Tibial nerve (tissue), 4 donors: ENCODE measurements around the gene RPTOR.

ENCODE experiments used
- CTCF ChIP-seq, 5 experiments: fragments of 200-600 bp in 3 of 5; fragments of 450-650 bp in 2 of 5; sonication (generic) in 3 of 5; IDR thresholded peaks; one replicate each; pipeline ENCODE4 v1.5.1; 2016 to 2019; ENCODE audit warnings: antibody characterized with exemption in 5 of 5, mild to moderate bottlenecking in 3 of 5, moderate library complexity in 2 of 5
- EP300 ChIP-seq, 2 donors: sonication (generic); formaldehyde crosslinking; IDR thresholded peaks; one replicate each; pipeline ENCODE4 v1.6.1; 2017; ENCODE audit warnings: antibody characterized with exemption in 2 of 2, mild to moderate bottlenecking in 1 of 2
- POLR2A ChIP-seq, 2 donors: fragments of 450-650 bp; IDR thresholded peaks; one replicate each; pipeline ENCODE4 v1.6.1; 2017; ENCODE audit warnings: antibody characterized with exemption in 2 of 2, mild to moderate bottlenecking in 2 of 2, moderate library complexity in 2 of 2

GRCh38 chr17:80802626-80803450, 258.2 kb downstream of the RPTOR start:
- TF ChIP-seq CTCF (IDR thresholded peaks at IDR 0.05) (no peak), EP300 (IDR thresholded peaks at IDR 0.05) (no peak), POLR2A (IDR thresholded peaks at IDR 0.05) (no peak)
